Peyer's patch (tissue), 4 donors: ENCODE measurements around the gene MYO18B. TPM values are rescaled to one million over a fixed set of nuclear protein-coding genes. Genes with fewer than 3 reads are reported as not detected.

Experiments
- DNase-seq, 3 donors: peaks; one replicate each; pipeline ENCODE4 v3.0.0-alpha.2; 2017 to 2019
- H3K27ac ChIP-seq, 4 donors: fragments of 200-600 bp; sonication (generic); one replicate each; pipeline ENCODE4 v1.5.1; 2016 to 2019
- H3K27me3 ChIP-seq, 2 donors: fragments of 200-600 bp; sonication (generic); one replicate each; pipeline ENCODE4 v1.5.1; 2019
- H3K36me3 ChIP-seq, 3 donors: fragments of 200-600 bp; sonication (generic); one replicate each; pipeline ENCODE4 v1.5.1; 2016 to 2019
- H3K4me1 ChIP-seq, 4 donors: fragments of 200-600 bp; sonication (generic); one replicate each; pipeline ENCODE4 v1.5.1; 2016 to 2019
- H3K4me3 ChIP-seq, 4 donors: fragments of 200-600 bp; sonication (generic); 1 replicate in 3 of 4; 2 replicates in 1 of 4; pipeline ENCODE4 v1.5.1; 2016 to 2019; ENCODE audit warnings: mild to moderate bottlenecking in 1 of 4
- H3K9me3 ChIP-seq, 4 donors: fragments of 200-600 bp; sonication (generic); one replicate each; pipeline ENCODE4 v1.5.1; 2016 to 2019; ENCODE audit warnings: mild to moderate bottlenecking in 1 of 4
- CTCF ChIP-seq, 6 experiments: fragments of 450-650 bp in 4 of 6; fragments of 200-600 bp in 2 of 6; sonication (generic) in 1 of 6; IDR thresholded peaks; one replicate each; pipeline ENCODE4 v1.5.1; 2017 to 2019; ENCODE audit warnings: antibody characterized with exemption in 6 of 6, mild to moderate bottlenecking in 3 of 6, moderate library complexity in 1 of 6
- POLR2A ChIP-seq, 2 donors: fragments of 450-650 bp; IDR thresholded peaks; one replicate each; pipeline ENCODE4 v1.5.1; 2017; ENCODE audit warnings: antibody characterized with exemption in 2 of 2, mild to moderate bottlenecking in 2 of 2, moderate library complexity in 2 of 2
- total RNA-seq, 4 donors: library from RNA; depleted of rRNA; stranded (reverse); fragments of >200 nt; gene quantifications; one replicate each; pipeline ENCODE4 v1.1.0, GENCODE V29; 2016

Gene MYO18B
- total RNA-seq, 4 donors from 2014 or later, result 0.28 to 0.83 TPM; not detected in 2

GRCh38 chr22:25817092-25817943, 75.3 kb downstream of the MYO18B start:
- no peaks in the 10 kb centered on the region for H3K27me3 ChIP-seq
- DNase-seq, result no peak

GRCh38 chr22:25818541-25818940, 76.6 kb downstream of the MYO18B start:
- no peaks in the 10 kb centered on the region for H3K27me3 ChIP-seq

More at GRCh38 chr22:25817092-25817943, 75.3 kb downstream of the MYO18B start:
- H3K36me3 ChIP-seq, result no peaks in the 10 kb centered on the region
- no peaks in the 10 kb centered on the region for H3K4me1 ChIP-seq
- H3K4me3 ChIP-seq, result no peak overlapping the region
- no peak overlapping the region for H3K27ac ChIP-seq
- no peak for TF ChIP-seq POLR2A (IDR thresholded peaks at IDR 0.05)
- TF ChIP-seq CTCF (IDR thresholded peaks at IDR 0.05), result no peak
- no peaks in the 10 kb centered on the region for H3K9me3 ChIP-seq

GRCh38 chr22:25822344-25822743, 80.4 kb downstream of the MYO18B start:
- Histone ChIP-seq H3K4me3 (no peak overlapping the region), H3K27ac (no peak overlapping the region), H3K9me3 (no peaks in the 10 kb centered on the region), H3K27me3 (no peaks in the 10 kb centered on the region), H3K36me3 (no peaks in the 10 kb centered on the region), H3K4me1 (no peaks in the 10 kb centered on the region)
- DNase-seq, result no peak
- TF ChIP-seq CTCF (IDR thresholded peaks at IDR 0.05), result no peak
- TF ChIP-seq POLR2A (IDR thresholded peaks at IDR 0.05), result no peak

More at GRCh38 chr22:25818541-25818940, 76.6 kb downstream of the MYO18B start:
- no peaks in the 10 kb centered on the region for H3K9me3 ChIP-seq
- no peak overlapping the region for H3K27ac ChIP-seq
- no peak overlapping the region for H3K4me3 ChIP-seq
- H3K4me1 ChIP-seq, result no peaks in the 10 kb centered on the region
- DNase-seq, result no peak
- TF ChIP-seq CTCF (IDR thresholded peaks at IDR 0.05), result no peak
- no peak for TF ChIP-seq POLR2A (IDR thresholded peaks at IDR 0.05)
- no peaks in the 10 kb centered on the region for H3K36me3 ChIP-seq

GRCh38 chr22:25823276-25823675, 81.3 kb downstream of the MYO18B start:
- H3K4me1 ChIP-seq, result no peaks in the 10 kb centered on the region
- no peaks in the 10 kb centered on the region for H3K27me3 ChIP-seq
- no peak overlapping the region for H3K27ac ChIP-seq
- H3K4me3 ChIP-seq, result no peak overlapping the region
- TF ChIP-seq POLR2A (IDR thresholded peaks at IDR 0.05), result no peak
- TF ChIP-seq CTCF (IDR thresholded peaks at IDR 0.05), result no peak
- H3K36me3 ChIP-seq, result no peaks in the 10 kb centered on the region
- DNase-seq, result no peak
- no peaks in the 10 kb centered on the region for H3K9me3 ChIP-seq

- no peak for DNase-seq
- Histone ChIP-seq H3K4me3 (no peak overlapping the region), H3K36me3 (no peaks in the 10 kb centered on the region), H3K4me1 (no peaks in the 10 kb centered on the region), H3K27me3 (no peaks in the 10 kb centered on the region), H3K9me3 (no peaks in the 10 kb centered on the region), H3K27ac (no peak overlapping the region)
- TF ChIP-seq POLR2A (IDR thresholded peaks at IDR 0.05), result no peak
- TF ChIP-seq CTCF (IDR thresholded peaks at IDR 0.05), result no peak
Measured at GRCh38 chr22:25824828-25825423, 82.9 kb downstream of the MYO18B start.
